Mesodermal cell (in vitro differentiated cells): ENCODE data around the gene TAC4.

ENCODE experiments used
- H3K27ac ChIP-seq: 2 replicates; pipeline ENCODE4 v1.7.0; 2013; ENCODE audit warnings: mild to moderate bottlenecking, low read depth, low read length, moderate library complexity; ENCODE audit not compliant: severe bottlenecking
- H3K36me3 ChIP-seq: 2 replicates; pipeline ENCODE4 v1.7.1; 2013; ENCODE audit warnings: mild to moderate bottlenecking, low read length, moderate library complexity; ENCODE audit not compliant: control insufficient read depth, insufficient read depth
- H3K4me1 ChIP-seq: one replicate; pipeline ENCODE4 v1.7.1; 2013; ENCODE audit warnings: mild to moderate bottlenecking, low read length; ENCODE audit not compliant: insufficient read depth, control insufficient read depth, poor library complexity, severe bottlenecking
- H3K4me3 ChIP-seq: 2 replicates; pipeline ENCODE4 v1.7.0; 2013; ENCODE audit warnings: low read length, control low read depth, mild to moderate bottlenecking; ENCODE audit not compliant: insufficient read depth, poor library complexity, severe bottlenecking; ENCODE audit errors: extremely low read depth
- H3K9me3 ChIP-seq: 2 replicates; pipeline ENCODE4 v1.7.1; 2013; ENCODE audit warnings: mild to moderate bottlenecking, low read length, moderate library complexity; ENCODE audit not compliant: control insufficient read depth
- WGBS, 2 experiments: methylation state at CpG; one replicate each; pipeline ENCODE4 v1.1.5; 2013; ENCODE audit warnings: missing lambda C conversion rate in 2 of 2; ENCODE audit not compliant: insufficient coverage in 2 of 2; 5-methylcytosine and 5-hydroxymethylcytosine counted together

TAC4 gene

GRCh38 chr17:49858796-49859195, 10.9 kb upstream of the TAC4 start:
- 88% methylated on average over 5 of the region's 6 CpGs for WGBS, 2 experiments

DNA sequence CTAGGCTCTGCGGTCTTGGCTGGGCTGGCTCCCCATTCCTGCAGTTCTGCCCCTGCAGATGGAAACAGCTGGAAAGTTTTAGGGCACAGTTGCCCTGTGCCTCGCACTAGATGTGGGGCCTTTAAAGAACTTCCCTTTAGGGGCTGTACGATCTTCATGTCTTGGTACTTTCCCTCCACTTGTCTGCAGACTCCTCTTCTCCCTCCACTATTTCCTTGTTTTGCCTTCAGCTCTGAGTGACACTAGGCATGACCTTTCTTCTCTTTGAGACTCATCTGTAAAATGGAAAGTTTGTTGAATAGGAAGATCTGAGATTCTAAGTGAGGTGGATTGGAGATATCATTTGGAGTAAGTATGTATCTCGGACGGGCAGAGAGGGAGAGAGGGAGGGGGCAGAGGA, 6.3 kb upstream of the TAC4 start:
- no peak overlapping the region for H3K27ac ChIP-seq
- H3K4me3 ChIP-seq = no peak overlapping the region
- no peaks in the 10 kb centered on the region for H3K4me1 ChIP-seq
- WGBS, 2 experiments = 92 to 95% methylated on average over 2 to 5 of the region's 5 CpGs
- H3K9me3 ChIP-seq = no peaks in the 10 kb centered on the region
- H3K36me3 ChIP-seq = no peaks in the 10 kb centered on the region

More at GRCh38 chr17:49858796-49859195, 10.9 kb upstream of the TAC4 start:
- Histone ChIP-seq H3K27ac (no peak overlapping the region), H3K4me1 (no peaks in the 10 kb centered on the region), H3K9me3 (no peaks in the 10 kb centered on the region), H3K36me3 (no peaks in the 10 kb centered on the region), H3K4me3 (no peak overlapping the region)

DNA sequence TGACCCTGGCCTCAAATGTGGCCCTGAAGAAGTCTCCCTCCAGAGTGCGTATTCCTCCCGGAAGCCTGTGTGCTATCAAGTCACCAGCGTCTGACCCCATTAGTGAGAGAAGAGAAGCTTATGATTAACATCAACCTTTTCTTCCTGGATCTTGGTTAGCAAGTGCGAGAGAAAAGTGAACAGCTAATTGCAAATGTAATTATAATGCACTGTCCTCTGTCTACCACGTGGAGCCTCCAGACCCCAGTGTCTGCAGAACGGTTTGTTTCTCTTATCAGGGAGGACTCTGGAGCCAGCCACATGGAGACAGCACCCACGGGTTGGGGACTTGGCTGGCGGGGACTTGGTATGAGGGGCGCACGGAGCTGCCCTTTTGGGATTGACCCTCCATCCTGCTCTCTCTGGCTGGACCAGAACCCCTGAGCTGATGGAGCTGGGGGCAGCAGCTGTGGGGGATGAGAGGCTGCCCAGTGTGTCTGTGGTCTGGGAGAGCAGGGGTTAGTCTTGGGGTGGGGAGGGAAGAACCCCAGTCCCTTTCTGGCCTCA, 5.7 kb upstream of the TAC4 start:
- Histone ChIP-seq H3K4me1 (no peaks in the 10 kb centered on the region), H3K4me3 (no peak overlapping the region), H3K36me3 (no peaks in the 10 kb centered on the region), H3K27ac (no peak overlapping the region), H3K9me3 (no peaks in the 10 kb centered on the region)
- WGBS, 2 experiments = 78 to 80% methylated on average over 6 to 9 of the region's 10 CpGs

DNA sequence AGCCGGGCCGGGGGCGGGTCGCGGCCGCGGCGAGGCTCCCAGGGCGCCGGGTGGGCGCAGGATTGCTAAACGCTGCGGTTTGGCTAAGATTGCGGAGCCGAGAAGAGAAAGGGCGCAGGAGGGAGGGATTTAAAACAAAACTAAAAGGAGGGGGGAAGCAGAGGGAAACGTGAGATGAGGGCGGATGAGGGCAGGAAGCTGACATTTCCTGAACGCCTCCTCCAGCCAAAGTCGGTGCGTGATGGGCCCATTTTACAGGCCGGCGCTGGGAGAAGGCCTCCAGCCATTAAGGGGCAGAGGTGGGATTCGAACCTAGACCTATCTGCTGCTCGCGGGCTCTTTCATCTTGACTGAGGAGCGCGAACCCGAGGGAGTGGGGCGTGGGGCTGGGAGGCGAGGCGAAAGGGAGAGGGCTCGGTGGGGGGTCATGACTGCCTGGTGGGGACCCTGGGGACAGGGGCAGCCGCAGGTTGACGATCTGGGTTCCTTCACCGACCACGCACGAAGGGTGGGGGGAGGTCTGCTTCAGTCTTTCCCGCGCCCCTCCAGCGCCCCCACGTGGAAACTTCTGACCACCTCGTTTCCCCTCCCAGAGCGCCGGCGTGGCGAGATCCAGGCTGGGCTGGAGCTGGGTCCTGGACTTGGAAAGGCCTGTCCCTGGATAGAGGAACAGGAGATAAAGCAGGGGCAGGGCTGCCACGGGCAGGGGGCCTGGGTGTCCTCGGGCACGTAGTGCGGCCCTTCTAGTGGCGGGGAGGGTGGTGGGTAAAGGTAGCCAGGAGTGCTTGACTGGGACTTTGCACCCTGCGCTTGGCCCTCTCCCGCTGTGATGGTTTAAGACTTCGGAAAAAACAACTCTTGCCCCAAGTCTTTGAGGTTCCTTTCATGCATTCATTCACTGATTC, 3.8 kb upstream of the TAC4 start:
- Histone ChIP-seq H3K36me3 (no peaks in the 10 kb centered on the region), H3K27ac (no peak overlapping the region), H3K4me3 (peak overlapping the region; percentile 36), H3K9me3 (no peaks in the 10 kb centered on the region), H3K4me1 (no peaks in the 10 kb centered on the region)
- WGBS, 2 experiments = 9 to 14% methylated on average over 32 to 52 of the region's 55 CpGs

- Histone ChIP-seq H3K9me3 (no peaks in the 10 kb centered on the region), H3K36me3 (no peaks in the 10 kb centered on the region), H3K4me3 (peak overlapping the region; percentile 36), H3K4me1 (peaks cover 3% of the 10 kb centered on the region), H3K27ac (no peak overlapping the region)
- 2 to 5% methylated on average over 30 to 55 of the region's 61 CpGs for WGBS, 2 experiments
Observed at GRCh38 chr17:49850772-49851386, 3.0 kb upstream of the TAC4 start.

GRCh38 chr17:49850218-49850610, 2.3 kb upstream of the TAC4 start:
- Histone ChIP-seq H3K4me3 (no peak overlapping the region), H3K36me3 (no peaks in the 10 kb centered on the region), H3K27ac (no peak overlapping the region), H3K9me3 (no peaks in the 10 kb centered on the region), H3K4me1 (peaks cover 3% of the 10 kb centered on the region)
- 96% methylated on average over 4 of the region's 5 CpGs for WGBS, 2 experiments

DNA sequence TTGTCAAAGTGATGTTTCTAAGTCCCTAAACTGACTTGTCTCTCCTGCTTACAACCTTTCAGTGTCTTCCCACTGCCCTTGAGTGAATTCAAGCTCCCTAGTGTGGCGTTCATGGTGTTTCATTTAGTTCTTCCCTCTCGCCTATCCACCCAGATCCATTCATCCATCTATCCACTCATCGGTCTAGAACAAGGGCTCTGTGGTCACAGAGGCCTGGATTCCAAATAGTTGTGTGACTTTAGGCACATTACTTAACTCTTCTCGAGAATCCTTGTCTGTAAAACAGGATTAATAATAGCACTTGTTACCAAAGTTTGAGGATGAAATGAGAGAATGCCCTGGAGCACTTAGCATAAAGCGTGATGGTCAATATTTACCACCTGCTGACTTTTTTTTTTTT, 870 bp upstream of the TAC4 start:
- H3K4me1 ChIP-seq = peaks cover 3% of the 10 kb centered on the region
- 80 to 85% methylated on average over 2 to 4 of the region's 5 CpGs for WGBS, 2 experiments

GRCh38 chr17:49846938-49847712, 744 bp downstream of the TAC4 start:
- no peak overlapping the region for H3K4me3 ChIP-seq
- WGBS, 2 experiments = 86 to 91% methylated on average over 5 to 8 of the region's 9 CpGs

More for the DNA sequence above, 870 bp upstream of the TAC4 start:
- Histone ChIP-seq H3K27ac (no peak overlapping the region), H3K36me3 (no peaks in the 10 kb centered on the region), H3K4me3 (no peak overlapping the region), H3K9me3 (no peaks in the 10 kb centered on the region)

DNA sequence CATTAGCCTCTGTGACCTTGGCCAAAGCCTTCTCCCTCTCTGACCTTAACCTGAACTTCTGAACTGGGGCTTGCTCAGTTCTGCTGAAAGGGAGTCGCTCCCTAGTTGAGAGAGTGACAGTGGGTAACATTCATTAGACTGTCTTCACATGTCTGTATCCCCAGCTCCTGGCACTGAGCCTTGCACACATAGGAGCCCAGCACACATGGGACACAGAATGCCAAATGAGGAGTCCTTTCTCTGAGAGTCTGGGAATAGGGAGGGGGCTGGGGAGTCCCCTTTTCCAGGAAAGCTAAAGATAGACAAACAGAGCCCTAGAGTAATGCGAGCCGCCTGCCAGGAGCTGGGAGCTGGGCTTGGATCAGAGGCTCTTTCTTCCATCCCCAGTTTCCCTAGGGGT, 2.5 kb downstream of the TAC4 start:
- 85% methylated on average over 2 of the region's 3 CpGs; no CpG with 5 or more reads in 1 of the 2 experiments for WGBS, 2 experiments
- no peaks in the 10 kb centered on the region for H3K36me3 ChIP-seq
- no peaks in the 10 kb centered on the region for H3K9me3 ChIP-seq
- H3K27ac ChIP-seq = no peak overlapping the region
- H3K4me1 ChIP-seq = peaks cover 3% of the 10 kb centered on the region
- H3K4me3 ChIP-seq = no peak overlapping the region

More at GRCh38 chr17:49846938-49847712, 744 bp downstream of the TAC4 start:
- H3K9me3 ChIP-seq = no peaks in the 10 kb centered on the region
- no peaks in the 10 kb centered on the region for H3K36me3 ChIP-seq
- peaks cover 3% of the 10 kb centered on the region for H3K4me1 ChIP-seq
- H3K27ac ChIP-seq = no peak overlapping the region

DNA sequence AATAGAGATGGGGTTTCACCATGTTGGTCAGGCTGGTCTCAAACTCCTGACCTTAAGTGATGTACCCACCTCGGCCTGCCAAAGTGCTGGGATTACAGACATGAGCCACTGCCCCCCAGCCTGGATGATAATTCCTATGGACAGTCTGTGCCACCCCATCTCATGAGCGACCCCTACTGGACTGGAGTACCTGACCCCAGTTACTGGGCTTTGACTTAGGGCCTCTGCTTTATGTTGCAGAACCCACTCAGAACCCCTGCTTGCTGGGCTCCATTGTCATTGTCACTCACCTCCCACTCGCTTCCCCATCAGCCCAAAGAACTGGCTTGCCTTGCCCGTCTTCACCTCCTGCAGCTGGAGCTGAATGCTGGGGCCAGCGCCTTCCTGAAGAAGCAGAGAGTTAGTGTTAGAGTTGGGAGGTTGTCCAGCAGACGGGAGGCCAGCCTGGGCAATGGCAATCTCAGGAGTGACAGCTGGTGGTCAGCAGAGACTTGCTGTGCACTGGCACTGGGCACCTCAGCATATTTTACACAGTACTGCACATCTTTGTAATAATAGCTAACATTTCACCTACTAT, 4.0 kb downstream of the TAC4 start:
- H3K4me1 ChIP-seq = peaks cover 3% of the 10 kb centered on the region
- no peak overlapping the region for H3K27ac ChIP-seq
- H3K4me3 ChIP-seq = no peak overlapping the region
- H3K9me3 ChIP-seq = no peaks in the 10 kb centered on the region
- H3K36me3 ChIP-seq = no peaks in the 10 kb centered on the region
- 67 to 74% methylated on average over 4 to 6 of the region's 6 CpGs for WGBS, 2 experiments
